Measurements from ENCODE around the gene AGBL1. TPM values are rescaled to one million over a fixed set of nuclear protein-coding genes. Genes with fewer than 3 reads are reported as not detected.

AGBL1 gene
- total and polyA plus RNA-seq, 9 donors: under 0.01 to 0.02 TPM; not detected in 7

GRCh38 chr15:86968244-86968643 is 888.6 kb downstream of the AGBL1 start:
- no peak for DNase-seq
- Histone ChIP-seq H3K4me1 (ENCODE audit: insufficient read depth) (no peaks in the 10 kb centered on the region), H3K36me3 (no peaks in the 10 kb centered on the region), H3K9me3 (no peaks in the 10 kb centered on the region), H3K4me3 (no peak overlapping the region), H3K27me3 (no peaks in the 10 kb centered on the region), H3K27ac (no peak overlapping the region)
- WGBS, 3 donors: 67 to 78% (median 69%) methylated on average over 4 of the region's 4 CpGs
- intact Hi-C loops (cut with DNase I): no loop called here
- no peak for TF ChIP-seq CTCF (IDR thresholded peaks at IDR 0.05)
- no peak for TF ChIP-seq POLR2A (IDR thresholded peaks at IDR 0.05)
- no peak for TF ChIP-seq EP300 (IDR thresholded peaks at IDR 0.05)

GRCh38 chr15:86969364-86969763 is 889.7 kb downstream of the AGBL1 start:
- no peak for DNase-seq
- Histone ChIP-seq H3K27me3 (no peaks in the 10 kb centered on the region), H3K4me3 (no peak overlapping the region), H3K36me3 (no peaks in the 10 kb centered on the region), H3K27ac (no peak overlapping the region), H3K9me3 (no peaks in the 10 kb centered on the region), H3K4me1 (ENCODE audit: insufficient read depth) (no peaks in the 10 kb centered on the region)
- intact Hi-C loops (cut with DNase I): no loop called here
- 72 to 86% (median 79%) methylated on average over 4 of the region's 4 CpGs for WGBS, 3 donors
- TF ChIP-seq EP300 (IDR thresholded peaks at IDR 0.05): no peak
- TF ChIP-seq CTCF (IDR thresholded peaks at IDR 0.05): no peak
- TF ChIP-seq POLR2A (IDR thresholded peaks at IDR 0.05): no peak

- DNase-seq: no peak
- Histone ChIP-seq H3K27ac (no peak overlapping the region), H3K4me3 (no peak overlapping the region), H3K36me3 (no peaks in the 10 kb centered on the region), H3K4me1 (ENCODE audit: insufficient read depth) (no peaks in the 10 kb centered on the region), H3K9me3 (no peaks in the 10 kb centered on the region), H3K27me3 (no peaks in the 10 kb centered on the region)
- WGBS, 3 donors: 79 to 86% (median 85%) methylated on average over 2 of the region's 2 CpGs
- no peak for TF ChIP-seq EP300 (IDR thresholded peaks at IDR 0.05)
- no peak for TF ChIP-seq POLR2A (IDR thresholded peaks at IDR 0.05)
- no peak for TF ChIP-seq CTCF (IDR thresholded peaks at IDR 0.05)
- intact Hi-C loops (cut with DNase I): no loop called here
These were observed 893.7 kb downstream of the AGBL1 start for GRCh38 chr15:86973284-86973844.

- 74 to 75% (median 75%) methylated on average over 4 of the region's 4 CpGs for WGBS, 3 donors
- intact Hi-C loops (cut with DNase I): no loop called here
- no peak overlapping the region for H3K27ac ChIP-seq
- TF ChIP-seq EP300 (IDR thresholded peaks at IDR 0.05) (no peak), CTCF (IDR thresholded peaks at IDR 0.05) (no peak), POLR2A (IDR thresholded peaks at IDR 0.05) (no peak)
- H3K4me3 ChIP-seq: no peak overlapping the region
- H3K27me3 ChIP-seq: no peaks in the 10 kb centered on the region
- DNase-seq: no peak
- H3K36me3 ChIP-seq: no peaks in the 10 kb centered on the region
- H3K4me1 ChIP-seq (ENCODE audit: insufficient read depth): no peaks in the 10 kb centered on the region
- H3K9me3 ChIP-seq: no peaks in the 10 kb centered on the region
These were observed 908.4 kb downstream of the AGBL1 start for GRCh38 chr15:86988033-86988432.
